H1 (cell line): ENCODE measurements around the gene DHTKD1. TPM values are rescaled to one million over a fixed set of nuclear protein-coding genes. Genes with fewer than 3 reads are reported as not detected.

Experiments
- CTCF ChIA-PET: fragments of 300-600 bp; sonication (Branson Sonifier 250); formaldehyde crosslinking; loops from one replicate; lab custom pipeline; 2021; ENCODE audit not compliant: partially characterized antibody; lab: Charles Lee
- POLR2A ChIA-PET: fragments of 300-600 bp; sonication (Branson Sonifier 250); formaldehyde crosslinking; loops from one replicate; lab custom pipeline; 2021; ENCODE audit warnings: inconsistent platforms; ENCODE audit not compliant: partially characterized antibody; lab: Charles Lee
- DNase-seq, 2 experiments: peaks; one replicate each; pipeline versions ENCODE4 v3.0.0 to v3.0.0-alpha.2; 2010 to 2022; ENCODE audit warnings: low spot score in 2 of 2, low read depth in 1 of 2, mixed read lengths in 1 of 2
- FAIRE-seq: peaks from 2 replicates; lab custom pipeline; 2011; peaks lifted over from hg19 to GRCh38; lab: Jason Lieb, UNC
- H2AFZ ChIP-seq: 2 replicates; pipeline ENCODE4 v1.8.1; 2012; ENCODE audit warnings: low read length, inconsistent platforms
- H2AK5ac ChIP-seq: 2 replicates; pipeline ENCODE4 v1.6.1; 2013; ENCODE audit warnings: low read depth, low read length
- H2BK120ac ChIP-seq: replicated peaks from 2 replicates; pipeline ENCODE3; 2013; ENCODE audit warnings: low read depth, low read length, inconsistent platforms
- H2BK12ac ChIP-seq: 2 replicates; pipeline ENCODE4 v1.6.1; 2013; ENCODE audit warnings: low read depth, low read length
- H2BK15ac ChIP-seq: 2 replicates; pipeline ENCODE4 v1.6.1; 2013; ENCODE audit warnings: low read length
- H2BK20ac ChIP-seq: 2 replicates; pipeline ENCODE4 v1.6.1; 2013; ENCODE audit warnings: low read length
- H2BK5ac ChIP-seq: 2 replicates; pipeline ENCODE4 v1.6.1; 2013; ENCODE audit warnings: low read depth, low read length
- H3K14ac ChIP-seq: 2 replicates; pipeline ENCODE4 v1.6.1; 2013; ENCODE audit warnings: inconsistent platforms; ENCODE audit not compliant: insufficient read length
- H3K18ac ChIP-seq: 2 replicates; pipeline ENCODE4 v1.6.1; 2013; ENCODE audit warnings: low read length; ENCODE audit errors: extremely low read depth
- H3K23ac ChIP-seq: 2 replicates; pipeline ENCODE4 v1.6.1; 2013; ENCODE audit warnings: inconsistent platforms; ENCODE audit not compliant: insufficient read length
- H3K23me2 ChIP-seq: 2 replicates; pipeline ENCODE4 v1.6.1; 2013; ENCODE audit warnings: low read depth, low read length
- H3K27ac ChIP-seq: 2 replicates; pipeline ENCODE4 v1.6.1; 2011; ENCODE audit warnings: low read depth, low read length, inconsistent platforms
- H3K27me3 ChIP-seq, 4 experiments: replicated peaks in 1 of 4; 1 replicate in 1 of 4; 2 replicates in 3 of 4; pipeline versions ENCODE4 v1.6.1 to v1.8.1; 2011 to 2013; ENCODE audit warnings: low read length in 3 of 4, mild to moderate bottlenecking in 3 of 4, inconsistent platforms in 2 of 4, mixed read lengths in 2 of 4, moderate library complexity in 1 of 4; ENCODE audit not compliant: control insufficient read depth in 3 of 4, insufficient read depth in 3 of 4; ENCODE audit errors: extremely low read depth in 1 of 4
- H3K36me3 ChIP-seq, 4 experiments: 2 replicates each; pipeline versions ENCODE4 v1.6.1 to v1.8.1; 2011 to 2013; ENCODE audit warnings: mild to moderate bottlenecking in 4 of 4, low read length in 3 of 4, moderate library complexity in 2 of 4, control low read depth in 1 of 4, inconsistent platforms in 1 of 4; ENCODE audit not compliant: insufficient read depth in 4 of 4, control insufficient read depth in 2 of 4
- H3K4ac ChIP-seq: replicated peaks from 2 replicates; pipeline ENCODE3; 2013; ENCODE audit warnings: low read length, low read depth, mixed read lengths, inconsistent platforms; ENCODE audit not compliant: insufficient read length
- H3K4me1 ChIP-seq, 4 experiments: replicated peaks in 1 of 4; 1 replicate in 1 of 4; 2 replicates in 3 of 4; pipeline versions ENCODE4 v1.6.1 to v1.8.1; 2011 to 2013; ENCODE audit warnings: low read length in 3 of 4, inconsistent platforms in 2 of 4, mixed read lengths in 1 of 4; ENCODE audit not compliant: insufficient read depth in 4 of 4, control insufficient read depth in 3 of 4
- H3K4me2 ChIP-seq, 2 experiments: 2 replicates each; pipeline versions ENCODE4 v1.6.1 to v1.8.1; 2011 to 2013; ENCODE audit warnings: low read depth in 2 of 2, low read length in 2 of 2, control low read depth in 1 of 2, inconsistent platforms in 1 of 2, mild to moderate bottlenecking in 1 of 2; ENCODE audit not compliant: insufficient read depth in 1 of 2
- H3K4me3 ChIP-seq, 4 experiments: fragments of 200-600, 300-600 bp in 1 of 4; sonication (generic), shearing (Covaris generic), sonication (Bioruptor Twin) in 1 of 4; 2 replicates each; pipeline versions ENCODE4 v1.5.1 to v1.8.1; 2011 to 2016; ENCODE audit warnings: low read length in 4 of 4, low read depth in 3 of 4, control low read depth in 2 of 4, inconsistent platforms in 2 of 4, mild to moderate bottlenecking in 2 of 4, mixed read lengths in 1 of 4, moderate library complexity in 1 of 4; ENCODE audit not compliant: insufficient read depth in 2 of 4; ENCODE audit errors: extremely low read depth in 1 of 4
- H3K56ac ChIP-seq: replicated peaks from 2 replicates; pipeline ENCODE3; 2013; ENCODE audit warnings: low read depth, mild to moderate bottlenecking, mixed read lengths, low read length, inconsistent platforms; ENCODE audit not compliant: insufficient read length
- H3K79me1 ChIP-seq: 2 replicates; pipeline ENCODE4 v1.6.1; 2013; ENCODE audit warnings: low read depth, low read length, control low read depth
- H3K79me2 ChIP-seq, 2 experiments: 2 replicates each; pipeline versions ENCODE4 v1.6.1 to v1.8.1; 2012 to 2013; ENCODE audit warnings: low read length in 2 of 2, mild to moderate bottlenecking in 2 of 2, inconsistent platforms in 1 of 2; ENCODE audit not compliant: insufficient read depth in 2 of 2, control insufficient read depth in 1 of 2
- H3K9ac ChIP-seq, 4 experiments: replicated peaks in 1 of 4; 1 replicate in 1 of 4; 2 replicates in 3 of 4; pipeline versions ENCODE4 v1.6.1 to v1.8.1; 2011 to 2013; ENCODE audit warnings: low read depth in 3 of 4, low read length in 3 of 4, control low read depth in 2 of 4, mild to moderate bottlenecking in 2 of 4, moderate library complexity in 2 of 4, inconsistent platforms in 1 of 4; ENCODE audit errors: extremely low read depth in 1 of 4
- H3K9me3 ChIP-seq, 2 experiments: 2 replicates each; pipeline versions ENCODE4 v1.6.1 to v1.8.1; 2012 to 2013; ENCODE audit warnings: mild to moderate bottlenecking in 2 of 2, moderate library complexity in 2 of 2, control low read depth in 1 of 2, inconsistent platforms in 1 of 2, low read depth in 1 of 2, low read length in 1 of 2, mixed read lengths in 1 of 2; ENCODE audit not compliant: insufficient read depth in 2 of 2
- H4K20me1 ChIP-seq, 2 experiments: replicated peaks in 1 of 2; 2 replicates each; pipeline versions ENCODE3 to v1.8.1; 2011 to 2013; ENCODE audit warnings: inconsistent platforms in 2 of 2, low read length in 2 of 2, mild to moderate bottlenecking in 1 of 2; ENCODE audit not compliant: insufficient read depth in 2 of 2, control insufficient read depth in 1 of 2
- H4K5ac ChIP-seq: 2 replicates; pipeline ENCODE4 v1.6.1; 2013; ENCODE audit warnings: low read length, low read depth, mixed read lengths, inconsistent platforms; ENCODE audit not compliant: insufficient read length
- H4K8ac ChIP-seq: 2 replicates; pipeline ENCODE4 v1.8.0; 2013; ENCODE audit warnings: mild to moderate bottlenecking, moderate library complexity, low read length, inconsistent platforms; ENCODE audit not compliant: insufficient read depth; ENCODE audit errors: extremely low read depth
- H4K91ac ChIP-seq: replicated peaks from 2 replicates; pipeline ENCODE3; 2013; ENCODE audit warnings: low read length, mixed read lengths, inconsistent platforms; ENCODE audit not compliant: insufficient read length
- ASH2L ChIP-seq: fragments of 200-600, 300-600 bp; sonication (generic); IDR thresholded peaks from one replicate; pipeline ENCODE4 v1.7.1; 2017; ENCODE audit warnings: low read length
- BRCA1 ChIP-seq: IDR thresholded peaks from 2 replicates; pipeline ENCODE4 v1.6.1; 2012; ENCODE audit warnings: low read depth, low read length, improper control_type of control experiment
- CHD1 ChIP-seq: IDR thresholded peaks from 2 replicates; pipeline ENCODE4 v1.6.1; 2012; ENCODE audit warnings: low read depth, low read length, improper control_type of control experiment
- HDAC2 ChIP-seq, 2 experiments: fragments of 300-600 bp in 1 of 2; sonication (generic) in 1 of 2; IDR thresholded peaks; 2 replicates each; pipeline ENCODE4 v1.6.1; 2011 to 2012; ENCODE audit warnings: low read depth in 2 of 2, low read length in 2 of 2, mild to moderate bottlenecking in 2 of 2, moderate library complexity in 2 of 2, borderline replicate concordance in 1 of 2, inconsistent platforms in 1 of 2
- MAFK ChIP-seq: IDR thresholded peaks from 2 replicates; pipeline ENCODE4 v1.6.1; 2012; ENCODE audit warnings: low read depth, mild to moderate bottlenecking, improper control_type of control experiment, low read length
- RBBP5 ChIP-seq: IDR thresholded peaks from 2 replicates; pipeline ENCODE4 v1.7.1; 2012; ENCODE audit warnings: low read depth, mild to moderate bottlenecking, inconsistent platforms, low read length, moderate library complexity, borderline replicate concordance
- RFX5 ChIP-seq: IDR thresholded peaks from 2 replicates; pipeline ENCODE4 v1.6.1; 2011; ENCODE audit warnings: low read depth, low read length, improper control_type of control experiment, borderline replicate concordance
- SRF ChIP-seq: IDR thresholded peaks from 2 replicates; pipeline ENCODE4 v1.6.1; 2011; ENCODE audit warnings: mild to moderate bottlenecking, low read depth, low read length, moderate library complexity
- TAF7 ChIP-seq: optimal IDR thresholded peaks from 2 replicates; pipeline ENCODE3; 2011; ENCODE audit warnings: low read depth, mild to moderate bottlenecking, inconsistent platforms, low read length, moderate library complexity, borderline replicate concordance
- TEAD4 ChIP-seq: IDR thresholded peaks from 2 replicates; pipeline ENCODE4 v1.6.1; 2012; ENCODE audit warnings: low read depth, low read length, inconsistent platforms, mixed read lengths
- WGBS, 2 experiments: shearing (Covaris generic) in 1 of 2; methylation state at CpG; one replicate each; pipeline versions ENCODE4 v1.1.6 to v1.1.7; 2013 to 2015; ENCODE audit warnings: low lambda C conversion rate in 2 of 2, mixed read lengths in 2 of 2, inconsistent platforms in 1 of 2, low coverage in 1 of 2, missing lambda C conversion rate in 1 of 2; ENCODE audit not compliant: insufficient replicate concordance in 2 of 2, insufficient coverage in 1 of 2, insufficient read length in 1 of 2; ENCODE audit errors: extremely low coverage in 1 of 2, missing lambda C conversion rate in 1 of 2; 5-methylcytosine and 5-hydroxymethylcytosine counted together
- polyA plus RNA-seq, 7 experiments: library from polyadenylated mRNA; depleted of rRNA in 3 of 7; stranded (reverse) in 5 of 7; unstranded in 2 of 7; fragments of >200 nt in 5 of 7; fragments of 200-250 nt in 2 of 7; gene quantifications; 1 replicate in 5 of 7; 2 replicates in 1 of 7; 4 replicates in 1 of 7; pipeline versions ENCODE4 v1.2.1 to v1.2.3, GENCODE V29; 2011 to 2013; ENCODE audit warnings: missing spikeins in 2 of 7, mixed read lengths in 2 of 7
- total RNA-seq: library from RNA; stranded (reverse); fragmentation: NEBNext Ultra II Directional; extraction: Animal tissue kit (Norgen Biotek cat#: 25700); gene quantifications from 2 replicates; pipeline ENCODE4 v1.2.1, GENCODE V29; 2021
- TF ChIP-seq, protein P1 (sequence below): IDR thresholded peaks from 2 replicates; pipeline ENCODE4 v1.6.1; 2012; ENCODE audit warnings: inconsistent platforms

The DHTKD1 gene
- total and polyA plus RNA-seq, 2 of the 8 experiments (the other 6 are each of a cell fraction or from before 2014, with no cell fraction given), result 49.8 to 74.9 TPM

DNA sequence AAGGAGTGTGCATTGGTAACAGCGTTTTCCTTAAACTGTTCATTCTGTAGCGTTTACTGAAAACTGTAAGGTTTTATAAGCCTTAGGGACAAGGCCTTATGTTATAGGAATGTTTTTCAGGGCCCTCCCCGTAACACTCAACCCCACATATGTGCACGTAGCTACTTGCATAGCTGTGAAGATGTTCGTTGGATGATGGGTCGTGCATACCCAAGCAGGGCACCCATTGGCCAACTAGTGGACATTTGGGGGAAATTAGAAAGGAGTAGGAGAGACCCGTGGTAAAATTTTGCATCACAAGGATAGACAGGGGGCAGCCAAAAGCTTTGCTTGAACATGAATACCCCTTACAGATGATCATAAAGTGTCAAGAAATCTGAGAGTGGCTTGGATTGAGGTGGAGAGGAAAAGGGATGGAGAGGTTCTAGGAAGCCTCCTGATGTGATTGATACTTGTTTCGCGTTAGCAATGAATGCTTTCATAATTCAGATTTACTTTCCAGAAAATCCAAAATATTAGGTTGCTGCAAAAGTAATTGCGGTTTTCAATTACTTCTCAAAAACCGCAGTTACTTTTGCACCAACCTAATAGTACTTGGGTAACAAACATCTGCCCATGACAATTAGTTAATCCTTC is 61.6 kb downstream of the DHTKD1 start:
- Histone ChIP-seq H3K4me1 (peaks cover 0 to 4% (median 0%) of the 10 kb centered on the region in 4 experiments; a peak in 1 of 7 replicates), H2BK120ac (no peak overlapping the region), H3K23ac (no peak overlapping the region), H2BK20ac (no peak overlapping the region), H4K5ac (no peak overlapping the region), H3K4me3 (peak overlapping the region; percentile 73 to 94 (median 79)), H3K9me3 (no peaks in the 10 kb centered on the region), H3K79me2 (peaks cover 0 to 4% of the 10 kb centered on the region in 2 experiments; a peak in 2 of 4 replicates), H4K20me1 (no peaks in the 10 kb centered on the region), H3K56ac (no peak overlapping the region), H3K36me3 (no peaks in the 10 kb centered on the region; a peak in 2 of 8 replicates), H2BK15ac (no peak overlapping the region), H3K9ac (peak overlapping the region in 1 of 4 experiments; percentile 76; a peak in 3 of 7 replicates), H3K79me1 (0 out of 2 replicates have a peak, but pooled peaks cover 2% of the 10 kb centered on the region), H4K8ac (no peak overlapping the region), H2AFZ (peak overlapping the region; percentile 89), H4K91ac (no peak overlapping the region), H2BK5ac (no peak overlapping the region), H3K14ac (no peak overlapping the region), H3K23me2 (peaks cover 4% of the 10 kb centered on the region), H3K4me2 (peak overlapping the region; percentile 78 to 98), H3K27ac (no peak overlapping the region), H3K4ac (no peak overlapping the region), H2BK12ac (no peak overlapping the region), H2AK5ac (no peak overlapping the region), H3K18ac (no peak overlapping the region), H3K27me3 (no peaks in the 10 kb centered on the region)
- DNase-seq (peak in 1 of 2 experiments; percentile 55), FAIRE-seq (peak; percentile 65)
- CTCF ChIA-PET, result interaction anchor here (0.6 to 1.2 kb wide), 11 partner anchors 8 to 490 kb away, joined by 3 to 5 read pairs (median 4); no protein-coding TSS in a partner anchor
- 29% methylated on average over 11 of the region's 11 CpGs; no CpG with 5 or more reads in 1 of the 2 experiments for WGBS, 2 experiments
- POLR2A ChIA-PET, result no interaction called here
- TF ChIP-seq, protein P1, sequence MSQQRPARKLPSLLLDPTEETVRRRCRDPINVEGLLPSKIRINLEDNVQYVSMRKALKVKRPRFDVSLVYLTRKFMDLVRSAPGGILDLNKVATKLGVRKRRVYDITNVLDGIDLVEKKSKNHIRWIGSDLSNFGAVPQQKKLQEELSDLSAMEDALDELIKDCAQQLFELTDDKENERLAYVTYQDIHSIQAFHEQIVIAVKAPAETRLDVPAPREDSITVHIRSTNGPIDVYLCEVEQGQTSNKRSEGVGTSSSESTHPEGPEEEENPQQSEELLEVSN, result no peak
- TF ChIP-seq CHD1 (no peak), TAF7 (no peak), RBBP5 (no peak), MAFK (no peak), SRF (no peak), RFX5 (no peak), TEAD4 (no peak), BRCA1 (no peak), ASH2L (no peak), HDAC2 (IDR thresholded peaks at IDR 0.05; ENCODE audit: borderline replicate concordance in 1 of 2, low read depth in 2 of 2, low read length in 2 of 2) (no peak)
